Glutamatergic neuron (in vitro differentiated cells): ENCODE data around the gene POU2F1. TPM values are rescaled to one million over a fixed set of nuclear protein-coding genes. Genes with fewer than 3 reads are reported as not detected.

ENCODE experiments used
- DNase-seq: peaks from one replicate; pipeline ENCODE4 v3.0.0; 2022
- H3K27ac Mint-ChIP-seq: one replicate; pipeline ENCODE4 v1.8.0; 2020; ENCODE audit warnings: mild to moderate bottlenecking, mixed read lengths, inconsistent platforms; ENCODE audit not compliant: unreplicated experiment
- H3K27me3 Mint-ChIP-seq: one replicate; pipeline ENCODE4 v1.8.0; 2020; ENCODE audit warnings: mild to moderate bottlenecking, moderate library complexity, mixed read lengths, inconsistent platforms; ENCODE audit not compliant: unreplicated experiment
- H3K36me3 Mint-ChIP-seq: one replicate; pipeline ENCODE4 v1.8.0; 2020; ENCODE audit warnings: mild to moderate bottlenecking, mixed read lengths, inconsistent platforms; ENCODE audit not compliant: unreplicated experiment
- H3K4me1 Mint-ChIP-seq: one replicate; pipeline ENCODE4 v1.8.0; 2020; ENCODE audit warnings: mild to moderate bottlenecking, low read depth, mixed read lengths, inconsistent platforms; ENCODE audit not compliant: unreplicated experiment
- H3K4me3 Mint-ChIP-seq: one replicate; pipeline ENCODE4 v1.8.0; 2020; ENCODE audit warnings: mild to moderate bottlenecking, mixed read lengths, inconsistent platforms; ENCODE audit not compliant: unreplicated experiment
- H3K9me3 Mint-ChIP-seq: one replicate; pipeline ENCODE4 v1.8.0; 2020; ENCODE audit warnings: mild to moderate bottlenecking, moderate library complexity, mixed read lengths, inconsistent platforms; ENCODE audit not compliant: unreplicated experiment
- total RNA-seq: library from RNA; stranded (reverse); fragmentation: NEBNext Ultra II Directional; extraction: Animal tissue kit (Norgen Biotek cat#: 25700); gene quantifications from one replicate; pipeline ENCODE4 v1.2.1, GENCODE V29; 2021; ENCODE audit not compliant: unreplicated experiment
- TF ChIP-seq, protein P1 (sequence below): fragments of 200-600 bp; sonication (generic); IDR thresholded peaks from one replicate; pipeline ENCODE4 v1.5.0; 2021; ENCODE audit not compliant: partially characterized antibody, unreplicated experiment

Gene POU2F1
- total RNA-seq, 1 donor from 2014 or later, result 37.7 TPM

DNA sequence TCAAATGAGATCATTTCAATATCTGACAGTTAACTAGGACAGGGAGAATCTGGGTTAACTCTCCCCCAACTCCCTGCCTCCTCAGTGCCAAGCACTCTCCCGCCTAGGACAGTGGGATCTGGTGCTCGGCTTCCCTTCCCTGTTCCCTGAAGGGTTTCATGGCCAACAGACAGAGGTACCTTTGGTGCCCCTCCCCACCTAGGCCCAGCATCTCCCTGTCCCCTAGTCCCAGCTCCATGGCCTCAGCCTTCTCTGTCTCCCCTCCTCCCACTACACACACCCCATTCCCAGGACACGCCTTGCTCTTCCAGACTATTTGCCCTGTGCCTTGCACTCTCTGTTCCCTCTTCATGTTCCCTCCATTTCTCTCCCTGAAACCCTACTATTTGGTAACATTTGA lies 220.5 kb downstream of the POU2F1 start:
- Mint-ChIP-seq H3K4me1 (peaks cover 7% of the 10 kb centered on the region), H3K4me3 (no peak overlapping the region), H3K9me3 (peaks cover 5% of the 10 kb centered on the region), H3K27ac (no peak overlapping the region), H3K27me3 (peaks cover 15% of the 10 kb centered on the region), H3K36me3 (peaks cover 5% of the 10 kb centered on the region)
- no peak for DNase-seq
- TF ChIP-seq, protein P1, sequence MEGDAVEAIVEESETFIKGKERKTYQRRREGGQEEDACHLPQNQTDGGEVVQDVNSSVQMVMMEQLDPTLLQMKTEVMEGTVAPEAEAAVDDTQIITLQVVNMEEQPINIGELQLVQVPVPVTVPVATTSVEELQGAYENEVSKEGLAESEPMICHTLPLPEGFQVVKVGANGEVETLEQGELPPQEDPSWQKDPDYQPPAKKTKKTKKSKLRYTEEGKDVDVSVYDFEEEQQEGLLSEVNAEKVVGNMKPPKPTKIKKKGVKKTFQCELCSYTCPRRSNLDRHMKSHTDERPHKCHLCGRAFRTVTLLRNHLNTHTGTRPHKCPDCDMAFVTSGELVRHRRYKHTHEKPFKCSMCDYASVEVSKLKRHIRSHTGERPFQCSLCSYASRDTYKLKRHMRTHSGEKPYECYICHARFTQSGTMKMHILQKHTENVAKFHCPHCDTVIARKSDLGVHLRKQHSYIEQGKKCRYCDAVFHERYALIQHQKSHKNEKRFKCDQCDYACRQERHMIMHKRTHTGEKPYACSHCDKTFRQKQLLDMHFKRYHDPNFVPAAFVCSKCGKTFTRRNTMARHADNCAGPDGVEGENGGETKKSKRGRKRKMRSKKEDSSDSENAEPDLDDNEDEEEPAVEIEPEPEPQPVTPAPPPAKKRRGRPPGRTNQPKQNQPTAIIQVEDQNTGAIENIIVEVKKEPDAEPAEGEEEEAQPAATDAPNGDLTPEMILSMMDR, result no peak

DNA sequence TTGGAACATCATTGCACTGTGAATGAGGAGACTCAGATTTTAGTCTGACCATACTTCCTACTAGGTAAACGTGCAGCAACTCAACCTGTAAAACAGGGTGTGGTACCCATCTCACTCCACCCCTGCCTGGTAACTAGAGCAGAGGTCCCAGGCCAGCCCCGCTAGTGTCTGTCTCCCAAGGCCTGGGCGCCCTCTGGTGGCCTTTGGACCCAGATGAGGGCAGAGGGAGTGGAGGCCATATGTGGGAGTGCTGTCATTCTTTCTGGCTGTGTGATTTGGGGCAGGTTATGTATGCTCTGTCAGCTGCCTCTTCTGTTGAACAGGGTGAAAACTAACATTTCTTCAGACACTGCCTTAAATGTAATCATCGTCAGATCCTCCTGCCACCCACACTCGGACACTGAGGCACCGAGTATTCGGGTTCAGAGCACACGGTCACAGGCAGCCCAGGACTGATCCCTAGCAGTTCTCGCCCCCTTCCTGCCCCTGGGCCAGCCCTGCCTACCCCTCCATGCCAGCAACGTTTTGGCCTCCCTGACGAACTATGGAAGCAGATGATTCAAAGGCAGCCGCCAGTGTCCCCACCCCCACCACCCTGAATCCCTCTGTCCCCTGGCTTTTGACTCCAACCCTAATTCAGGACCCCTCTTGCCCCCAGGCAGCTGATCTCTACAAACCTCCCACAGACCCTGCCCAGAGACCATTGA lies 221.6 kb downstream of the POU2F1 start:
- peaks cover 5% of the 10 kb centered on the region for H3K9me3 Mint-ChIP-seq
- H3K36me3 Mint-ChIP-seq, result no peaks in the 10 kb centered on the region
- peaks cover 15% of the 10 kb centered on the region for H3K27me3 Mint-ChIP-seq
- DNase-seq, result peak; percentile 90
- H3K4me1 Mint-ChIP-seq, result peaks cover 7% of the 10 kb centered on the region
- peak overlapping the region; percentile 44 for H3K27ac Mint-ChIP-seq
- no peak overlapping the region for H3K4me3 Mint-ChIP-seq
- TF ChIP-seq, protein P1, result peak; percentile 80

DNA sequence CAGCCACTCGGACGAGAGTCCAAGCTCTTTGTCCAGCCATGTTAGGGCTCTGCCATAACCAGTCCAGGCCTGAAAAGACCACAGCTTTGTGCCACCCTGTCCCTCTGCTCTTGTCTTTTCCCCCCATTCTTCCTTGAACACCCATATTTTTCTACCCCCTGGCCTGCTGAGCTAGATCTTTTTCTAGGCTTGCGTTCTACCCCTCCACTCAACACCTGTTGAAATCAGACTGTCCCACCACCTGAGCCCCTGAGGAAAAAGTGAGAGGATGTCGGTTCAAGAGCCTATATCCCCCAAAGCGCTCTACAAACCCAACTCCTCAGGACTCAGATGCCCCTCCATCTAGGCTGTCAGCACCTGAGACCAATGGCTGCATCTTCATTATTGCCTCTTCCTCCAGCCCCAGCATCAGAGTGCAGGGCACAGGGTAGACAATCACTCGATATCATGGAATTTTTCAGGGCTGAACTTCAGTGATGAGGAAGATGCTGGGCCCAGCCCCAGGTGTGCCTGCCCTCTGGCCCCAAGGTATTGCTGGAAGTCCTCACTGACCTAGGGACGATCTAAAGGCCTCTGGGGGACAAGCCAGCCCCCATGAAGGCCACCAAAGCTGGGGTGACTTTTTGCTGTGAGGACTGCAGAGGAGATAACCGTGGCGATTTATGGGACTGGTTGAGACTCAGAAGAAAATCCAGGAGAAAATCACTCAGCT lies 222.3 kb downstream of the POU2F1 start:
- Mint-ChIP-seq H3K4me1 (peaks cover 7% of the 10 kb centered on the region), H3K27me3 (peaks cover 13% of the 10 kb centered on the region), H3K27ac (peak overlapping the region; percentile 44), H3K36me3 (no peaks in the 10 kb centered on the region), H3K9me3 (peaks cover 2% of the 10 kb centered on the region), H3K4me3 (no peak overlapping the region)
- no peak for DNase-seq
- TF ChIP-seq, protein P1, result no peak

DNA sequence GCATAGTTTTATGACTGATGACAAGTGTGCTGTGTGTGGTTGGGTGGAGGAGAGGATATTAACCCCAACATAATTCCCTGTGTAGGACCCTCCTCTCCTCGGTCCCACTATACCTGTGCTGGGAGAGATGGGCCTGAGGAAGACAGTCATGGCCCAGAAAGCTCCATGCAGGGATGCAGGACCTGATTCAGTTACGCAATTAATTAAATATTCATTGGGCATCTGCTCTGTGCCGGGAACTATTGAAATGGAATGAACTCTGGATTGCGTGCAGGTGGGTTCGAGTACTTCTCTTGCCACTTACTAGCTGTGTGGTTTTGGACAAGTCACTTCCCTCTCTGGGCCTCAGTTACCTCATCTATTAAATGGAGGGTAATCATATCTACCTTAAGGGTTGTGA lies 223.1 kb downstream of the POU2F1 start:
- Mint-ChIP-seq H3K4me1 (peaks cover 7% of the 10 kb centered on the region), H3K27me3 (peaks cover 13% of the 10 kb centered on the region), H3K27ac (no peak overlapping the region), H3K9me3 (peaks cover 2% of the 10 kb centered on the region), H3K4me3 (no peak overlapping the region), H3K36me3 (no peaks in the 10 kb centered on the region)
- DNase-seq, result no peak
- TF ChIP-seq, protein P1, result no peak

DNA sequence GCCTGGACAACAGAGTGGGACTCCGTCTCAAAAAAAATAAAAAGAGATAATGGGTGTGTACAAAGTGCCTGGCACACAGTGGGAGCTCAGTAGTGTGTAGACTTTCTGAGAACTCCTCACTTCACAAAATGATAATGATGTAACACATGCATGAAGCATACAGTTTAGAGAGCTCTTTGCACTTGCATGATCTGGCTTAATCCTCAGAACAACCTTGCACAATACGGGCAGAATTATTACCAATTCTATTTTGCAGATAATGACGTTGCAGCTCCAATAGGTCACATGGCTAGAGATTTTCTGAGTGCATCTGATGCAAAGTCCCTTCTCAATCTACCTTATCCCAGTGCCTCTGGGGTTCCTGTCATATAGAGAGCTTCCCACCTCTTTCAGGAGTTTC lies 226.3 kb downstream of the POU2F1 start:
- TF ChIP-seq, protein P1, result no peak
- no peak overlapping the region for H3K4me3 Mint-ChIP-seq
- peaks cover 4% of the 10 kb centered on the region for H3K4me1 Mint-ChIP-seq
- no peak for DNase-seq
- H3K9me3 Mint-ChIP-seq, result peaks cover 2% of the 10 kb centered on the region
- peaks cover 6% of the 10 kb centered on the region for H3K27me3 Mint-ChIP-seq
- H3K27ac Mint-ChIP-seq, result no peak overlapping the region
- no peaks in the 10 kb centered on the region for H3K36me3 Mint-ChIP-seq
